ENCODE measurements around the gene ROM1. TPM values are rescaled to one million over a fixed set of nuclear protein-coding genes. Genes with fewer than 3 reads are reported as not detected.

The ROM1 gene
- polyA plus RNA-seq, 2 of the 4 experiments (the other 2 are of a cell fraction): 0.92 to 2.8 TPM

Small RNA genes lying within 50 kb of the gene (small RNA-seq; reads per million reads assigned to genes)
- gene AP001458.1 (0 reads per million in 6 experiments), gene MIR6747 (0 to 1.4 (median 0) reads per million in 6 experiments)

Other genes starting within 250 kb of the ROM1 start
- gene SCGB1A1, start 194.2 kb upstream of the ROM1 start, polyA plus RNA-seq (2011; rRNA removed): 0.47 TPM in 1 of 2 replicates, not detected in the other
- gene SCGB1A1, start 194.2 kb upstream of the ROM1 start, polyA plus RNA-seq (2017; fragmentation: RNase III; extraction: RNeasy Plus Mini Kit Qiagen cat#74134 plus additional on column Dnase treatment): not detected in 3 replicates
- 82.0 and 98.0 TPM in 2 replicates for gene AHNAK, start 66.5 kb upstream of the ROM1 start, polyA plus RNA-seq (2011; rRNA removed)
- 41.5 to 62.9 TPM (median 43.3 TPM) in 3 replicates for gene AHNAK, start 66.5 kb upstream of the ROM1 start, polyA plus RNA-seq (2017; fragmentation: RNase III; extraction: RNeasy Plus Mini Kit Qiagen cat#74134 plus additional on column Dnase treatment)
- 1,728 and 1,795 TPM in 2 replicates for gene EEF1G, start 39.4 kb upstream of the ROM1 start, polyA plus RNA-seq (2011; rRNA removed)
- gene EEF1G, start 39.4 kb upstream of the ROM1 start, polyA plus RNA-seq (2017; fragmentation: RNase III; extraction: RNeasy Plus Mini Kit Qiagen cat#74134 plus additional on column Dnase treatment): 1,570 to 1,588 TPM (median 1,580 TPM) in 3 replicates
- 12.9 and 15.5 TPM in 2 replicates for gene TUT1, start 21.7 kb upstream of the ROM1 start, polyA plus RNA-seq (2011; rRNA removed)
- gene TUT1, start 21.7 kb upstream of the ROM1 start, polyA plus RNA-seq (2017; fragmentation: RNase III; extraction: RNeasy Plus Mini Kit Qiagen cat#74134 plus additional on column Dnase treatment): 9.9 to 11.7 TPM (median 11.1 TPM) in 3 replicates
- gene MTA2, start 11.4 kb upstream of the ROM1 start, polyA plus RNA-seq (2011; rRNA removed): 21.8 and 44.3 TPM in 2 replicates
- gene MTA2, start 11.4 kb upstream of the ROM1 start, polyA plus RNA-seq (2017; fragmentation: RNase III; extraction: RNeasy Plus Mini Kit Qiagen cat#74134 plus additional on column Dnase treatment): 79.3 to 85.0 TPM (median 84.5 TPM) in 3 replicates
- gene EML3, start 482 bp upstream of the ROM1 start, polyA plus RNA-seq (2011; rRNA removed): 15.2 and 19.7 TPM in 2 replicates
- 21.4 to 28.0 TPM (median 27.2 TPM) in 3 replicates for gene EML3, start 482 bp upstream of the ROM1 start, polyA plus RNA-seq (2017; fragmentation: RNase III; extraction: RNeasy Plus Mini Kit Qiagen cat#74134 plus additional on column Dnase treatment)
- 19.0 and 20.5 TPM in 2 replicates for gene B3GAT3, start 8.7 kb downstream of the ROM1 start, polyA plus RNA-seq (2011; rRNA removed)
- 38.1 to 41.0 TPM (median 40.9 TPM) in 3 replicates for gene B3GAT3, start 8.7 kb downstream of the ROM1 start, polyA plus RNA-seq (2017; fragmentation: RNase III; extraction: RNeasy Plus Mini Kit Qiagen cat#74134 plus additional on column Dnase treatment)
- gene GANAB, start 33.4 kb downstream of the ROM1 start, polyA plus RNA-seq (2011; rRNA removed): 215 and 308 TPM in 2 replicates
- 206 to 220 TPM (median 214 TPM) in 3 replicates for gene GANAB, start 33.4 kb downstream of the ROM1 start, polyA plus RNA-seq (2017; fragmentation: RNase III; extraction: RNeasy Plus Mini Kit Qiagen cat#74134 plus additional on column Dnase treatment)
- gene INTS5, start 40.0 kb downstream of the ROM1 start, polyA plus RNA-seq (2011; rRNA removed): 9.7 and 12.3 TPM in 2 replicates
- gene INTS5, start 40.0 kb downstream of the ROM1 start, polyA plus RNA-seq (2017; fragmentation: RNase III; extraction: RNeasy Plus Mini Kit Qiagen cat#74134 plus additional on column Dnase treatment): 11.2 to 11.8 TPM (median 11.3 TPM) in 3 replicates
- gene C11orf98, start 52.0 kb downstream of the ROM1 start, polyA plus RNA-seq (2011; rRNA removed): 89.1 and 91.7 TPM in 2 replicates
- gene C11orf98, start 52.0 kb downstream of the ROM1 start, polyA plus RNA-seq (2017; fragmentation: RNase III; extraction: RNeasy Plus Mini Kit Qiagen cat#74134 plus additional on column Dnase treatment): 128 to 161 TPM (median 140 TPM) in 3 replicates
- 5.4 and 5.7 TPM in 2 replicates for gene CSKMT, start 52.1 kb downstream of the ROM1 start, polyA plus RNA-seq (2011; rRNA removed)
- gene CSKMT, start 52.1 kb downstream of the ROM1 start, polyA plus RNA-seq (2017; fragmentation: RNase III; extraction: RNeasy Plus Mini Kit Qiagen cat#74134 plus additional on column Dnase treatment): 12.9 to 18.2 TPM (median 14.3 TPM) in 3 replicates
- gene UQCC3, start 58.4 kb downstream of the ROM1 start, polyA plus RNA-seq (2011; rRNA removed): 13.9 and 20.2 TPM in 2 replicates
- gene UQCC3, start 58.4 kb downstream of the ROM1 start, polyA plus RNA-seq (2017; fragmentation: RNase III; extraction: RNeasy Plus Mini Kit Qiagen cat#74134 plus additional on column Dnase treatment): 27.8 to 31.1 TPM (median 28.7 TPM) in 3 replicates
- gene LBHD1, start 59.0 kb downstream of the ROM1 start, polyA plus RNA-seq (2011; rRNA removed): 4.1 and 5.3 TPM in 2 replicates
- gene LBHD1, start 59.0 kb downstream of the ROM1 start, polyA plus RNA-seq (2017; fragmentation: RNase III; extraction: RNeasy Plus Mini Kit Qiagen cat#74134 plus additional on column Dnase treatment): 4.9 to 8.3 TPM (median 6.8 TPM) in 3 replicates
- 56.8 and 120 TPM in 2 replicates for gene UBXN1, start 65.8 kb downstream of the ROM1 start, polyA plus RNA-seq (2011; rRNA removed)
- 110 to 117 TPM (median 117 TPM) in 3 replicates for gene UBXN1, start 65.8 kb downstream of the ROM1 start, polyA plus RNA-seq (2017; fragmentation: RNase III; extraction: RNeasy Plus Mini Kit Qiagen cat#74134 plus additional on column Dnase treatment)
- gene LRRN4CL, start 76.3 kb downstream of the ROM1 start, polyA plus RNA-seq (2011; rRNA removed): 0.03 and 0.04 TPM in 2 replicates
- 0.03 to 0.08 TPM (median 0.08 TPM) in 3 replicates for gene LRRN4CL, start 76.3 kb downstream of the ROM1 start, polyA plus RNA-seq (2017; fragmentation: RNase III; extraction: RNeasy Plus Mini Kit Qiagen cat#74134 plus additional on column Dnase treatment)
- 63.9 and 101 TPM in 2 replicates for gene BSCL2, start 94.2 kb downstream of the ROM1 start, polyA plus RNA-seq (2011; rRNA removed)
- 63.0 to 72.4 TPM (median 64.5 TPM) in 3 replicates for gene BSCL2, start 94.2 kb downstream of the ROM1 start, polyA plus RNA-seq (2017; fragmentation: RNase III; extraction: RNeasy Plus Mini Kit Qiagen cat#74134 plus additional on column Dnase treatment)
- not detected in 2 replicates for gene GNG3, start 94.4 kb downstream of the ROM1 start, polyA plus RNA-seq (2011; rRNA removed)
- 0.15 TPM in 1 of 3 replicates, not detected in the others for gene GNG3, start 94.4 kb downstream of the ROM1 start, polyA plus RNA-seq (2017; fragmentation: RNase III; extraction: RNeasy Plus Mini Kit Qiagen cat#74134 plus additional on column Dnase treatment)
- 31.4 and 31.6 TPM in 2 replicates for gene HNRNPUL2, start 114.2 kb downstream of the ROM1 start, polyA plus RNA-seq (2011; rRNA removed)
- gene HNRNPUL2, start 114.2 kb downstream of the ROM1 start, polyA plus RNA-seq (2017; fragmentation: RNase III; extraction: RNeasy Plus Mini Kit Qiagen cat#74134 plus additional on column Dnase treatment): 71.3 to 79.5 TPM (median 74.4 TPM) in 3 replicates
- 42.6 and 44.0 TPM in 2 replicates for gene TTC9C, start 115.2 kb downstream of the ROM1 start, polyA plus RNA-seq (2011; rRNA removed)
- gene TTC9C, start 115.2 kb downstream of the ROM1 start, polyA plus RNA-seq (2017; fragmentation: RNase III; extraction: RNeasy Plus Mini Kit Qiagen cat#74134 plus additional on column Dnase treatment): 32.6 to 34.1 TPM (median 33.5 TPM) in 3 replicates
- gene ZBTB3, start 140.9 kb downstream of the ROM1 start, polyA plus RNA-seq (2011; rRNA removed): 3.0 and 3.1 TPM in 2 replicates
- gene ZBTB3, start 140.9 kb downstream of the ROM1 start, polyA plus RNA-seq (2017; fragmentation: RNase III; extraction: RNeasy Plus Mini Kit Qiagen cat#74134 plus additional on column Dnase treatment): 1.4 to 2.2 TPM (median 2.0 TPM) in 3 replicates
- gene POLR2G, start 148.3 kb downstream of the ROM1 start, polyA plus RNA-seq (2011; rRNA removed): 308 and 324 TPM in 2 replicates
- gene POLR2G, start 148.3 kb downstream of the ROM1 start, polyA plus RNA-seq (2017; fragmentation: RNase III; extraction: RNeasy Plus Mini Kit Qiagen cat#74134 plus additional on column Dnase treatment): 186 to 199 TPM (median 188 TPM) in 3 replicates
- gene TAF6L, start 158.1 kb downstream of the ROM1 start, polyA plus RNA-seq (2011; rRNA removed): 14.0 and 17.5 TPM in 2 replicates
- 20.8 to 23.5 TPM (median 22.7 TPM) in 3 replicates for gene TAF6L, start 158.1 kb downstream of the ROM1 start, polyA plus RNA-seq (2017; fragmentation: RNase III; extraction: RNeasy Plus Mini Kit Qiagen cat#74134 plus additional on column Dnase treatment)
- gene TMEM179B, start 174.1 kb downstream of the ROM1 start, polyA plus RNA-seq (2011; rRNA removed): 64.7 and 105 TPM in 2 replicates
- gene TMEM179B, start 174.1 kb downstream of the ROM1 start, polyA plus RNA-seq (2017; fragmentation: RNase III; extraction: RNeasy Plus Mini Kit Qiagen cat#74134 plus additional on column Dnase treatment): 57.6 to 64.4 TPM (median 62.8 TPM) in 3 replicates
- gene TMEM223, start 178.7 kb downstream of the ROM1 start, polyA plus RNA-seq (2011; rRNA removed): 20.6 and 26.5 TPM in 2 replicates
- 20.1 to 24.3 TPM (median 23.5 TPM) in 3 replicates for gene TMEM223, start 178.7 kb downstream of the ROM1 start, polyA plus RNA-seq (2017; fragmentation: RNase III; extraction: RNeasy Plus Mini Kit Qiagen cat#74134 plus additional on column Dnase treatment)
- gene NXF1, start 192.2 kb downstream of the ROM1 start, polyA plus RNA-seq (2011; rRNA removed): 35.5 and 50.7 TPM in 2 replicates
- gene NXF1, start 192.2 kb downstream of the ROM1 start, polyA plus RNA-seq (2017; fragmentation: RNase III; extraction: RNeasy Plus Mini Kit Qiagen cat#74134 plus additional on column Dnase treatment): 46.6 to 47.7 TPM (median 46.9 TPM) in 3 replicates
- 30.3 and 32.3 TPM in 2 replicates for gene STX5, start 218.8 kb downstream of the ROM1 start, polyA plus RNA-seq (2011; rRNA removed)
- 16.8 to 21.0 TPM (median 19.5 TPM) in 3 replicates for gene STX5, start 218.8 kb downstream of the ROM1 start, polyA plus RNA-seq (2017; fragmentation: RNase III; extraction: RNeasy Plus Mini Kit Qiagen cat#74134 plus additional on column Dnase treatment)
- gene TEX54, start 219.6 kb downstream of the ROM1 start, polyA plus RNA-seq (2011; rRNA removed): not detected in 2 replicates
- not detected in 3 replicates for gene TEX54, start 219.6 kb downstream of the ROM1 start, polyA plus RNA-seq (2017; fragmentation: RNase III; extraction: RNeasy Plus Mini Kit Qiagen cat#74134 plus additional on column Dnase treatment)
- 47.6 and 52.9 TPM in 2 replicates for gene WDR74, start 226.3 kb downstream of the ROM1 start, polyA plus RNA-seq (2011; rRNA removed)
- 88.9 to 100 TPM (median 90.6 TPM) in 3 replicates for gene WDR74, start 226.3 kb downstream of the ROM1 start, polyA plus RNA-seq (2017; fragmentation: RNase III; extraction: RNeasy Plus Mini Kit Qiagen cat#74134 plus additional on column Dnase treatment)